Fibroblast of lung (primary cell): ENCODE measurements around the gene MAN1A1.

Experiments
- EZH2 ChIP-seq: IDR thresholded peaks from 2 replicates; pipeline ENCODE4 v1.5.1; 2012; ENCODE audit warnings: low read length, control low read depth, mild to moderate bottlenecking; ENCODE audit errors: missing control alignments
- TF ChIP-seq, protein P1 (sequence below), 2 donors: IDR thresholded peaks in 1 of 2; conservative IDR thresholded peaks in 1 of 2; 1 replicate in 1 of 2; 2 replicates in 1 of 2; pipeline ENCODE4 v1.5.1; 2011 to 2012; ENCODE audit warnings: low read length in 2 of 2, control low read depth in 1 of 2, inconsistent platforms in 1 of 2, low read depth in 1 of 2, mild to moderate bottlenecking in 1 of 2

GRCh38 chr6:119230160-119230559 is 119.4 kb downstream of the MAN1A1 start:
- TF ChIP-seq, protein P1, sequence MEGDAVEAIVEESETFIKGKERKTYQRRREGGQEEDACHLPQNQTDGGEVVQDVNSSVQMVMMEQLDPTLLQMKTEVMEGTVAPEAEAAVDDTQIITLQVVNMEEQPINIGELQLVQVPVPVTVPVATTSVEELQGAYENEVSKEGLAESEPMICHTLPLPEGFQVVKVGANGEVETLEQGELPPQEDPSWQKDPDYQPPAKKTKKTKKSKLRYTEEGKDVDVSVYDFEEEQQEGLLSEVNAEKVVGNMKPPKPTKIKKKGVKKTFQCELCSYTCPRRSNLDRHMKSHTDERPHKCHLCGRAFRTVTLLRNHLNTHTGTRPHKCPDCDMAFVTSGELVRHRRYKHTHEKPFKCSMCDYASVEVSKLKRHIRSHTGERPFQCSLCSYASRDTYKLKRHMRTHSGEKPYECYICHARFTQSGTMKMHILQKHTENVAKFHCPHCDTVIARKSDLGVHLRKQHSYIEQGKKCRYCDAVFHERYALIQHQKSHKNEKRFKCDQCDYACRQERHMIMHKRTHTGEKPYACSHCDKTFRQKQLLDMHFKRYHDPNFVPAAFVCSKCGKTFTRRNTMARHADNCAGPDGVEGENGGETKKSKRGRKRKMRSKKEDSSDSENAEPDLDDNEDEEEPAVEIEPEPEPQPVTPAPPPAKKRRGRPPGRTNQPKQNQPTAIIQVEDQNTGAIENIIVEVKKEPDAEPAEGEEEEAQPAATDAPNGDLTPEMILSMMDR (conservative IDR thresholded peaks at IDR 0.05 in 1 of 2, IDR thresholded peaks at IDR 0.05 in 1 of 2; ENCODE audit: low read depth in 1 of 2, low read length in 2 of 2) = no peak
- no peak for TF ChIP-seq EZH2
